Measurements from ENCODE around the gene ADAMTS12. TPM values are rescaled to one million over a fixed set of nuclear protein-coding genes. Genes with fewer than 3 reads are reported as not detected.

Gene ADAMTS12
- total RNA-seq, 3 donors from 2014 or later (not counting 1 experiment from before 2014, with no cell fraction given), result not detected

- WGBS (ENCODE audit: insufficient coverage), result 91% methylated on average over 3 of the region's 3 CpGs
- H3K27ac ChIP-seq (ENCODE audit: low read length), result no peak overlapping the region
- no peaks in the 10 kb centered on the region for H3K4me1 ChIP-seq (ENCODE audit: control insufficient read depth, insufficient read depth, low read length)
- H3K4me3 Mint-ChIP-seq, result no peak overlapping the region
- H3K27me3 ChIP-seq (ENCODE audit: control insufficient read depth, insufficient read depth, low read length), result no peaks in the 10 kb centered on the region
- H3K9me3 ChIP-seq (ENCODE audit: control insufficient read depth, insufficient read depth, low read length), result no peaks in the 10 kb centered on the region
- no peak for ATAC-seq
- H3K9me3 Mint-ChIP-seq, result no peaks in the 10 kb centered on the region
- DNase-seq, result no peak
- H3K36me3 ChIP-seq (ENCODE audit: control insufficient read depth, insufficient read depth, low read length), result no peaks in the 10 kb centered on the region
- no peak for TF ChIP-seq CTCF (IDR thresholded peaks at IDR 0.05)
- intact Hi-C loops (cut with micrococcal nuclease), result no loop called here
- H3K27me3 Mint-ChIP-seq (ENCODE audit: low read depth in 2 of 2), result no peaks in the 10 kb centered on the region
- no peak overlapping the region for H3K27ac Mint-ChIP-seq
- H3K4me1 Mint-ChIP-seq, result no peaks in the 10 kb centered on the region
- H3K36me3 Mint-ChIP-seq, result no peaks in the 10 kb centered on the region
- no peak overlapping the region for H3K4me3 ChIP-seq (ENCODE audit: low read length)
Measured at GRCh38 chr5:33614039-33614438, 277.8 kb downstream of the ADAMTS12 start.

GRCh38 chr5:33612386-33612785, 279.4 kb downstream of the ADAMTS12 start:
- H3K4me1 Mint-ChIP-seq, result no peaks in the 10 kb centered on the region
- Histone ChIP-seq H3K36me3 (ENCODE audit: control insufficient read depth, insufficient read depth, low read length) (no peaks in the 10 kb centered on the region), H3K27ac (ENCODE audit: low read length) (no peak overlapping the region), H3K27me3 (ENCODE audit: control insufficient read depth, insufficient read depth, low read length) (no peaks in the 10 kb centered on the region), H3K4me1 (ENCODE audit: control insufficient read depth, insufficient read depth, low read length) (no peaks in the 10 kb centered on the region), H3K4me3 (ENCODE audit: low read length) (no peak overlapping the region), H3K9me3 (ENCODE audit: control insufficient read depth, insufficient read depth, low read length) (no peaks in the 10 kb centered on the region)
- H3K27me3 Mint-ChIP-seq (ENCODE audit: low read depth in 2 of 2), result no peaks in the 10 kb centered on the region
- no CpG with 5 or more reads among the region's 1 CpG for WGBS (ENCODE audit: insufficient coverage)
- no peak for ATAC-seq
- H3K4me3 Mint-ChIP-seq, result no peak overlapping the region
- DNase-seq, result no peak
- no peaks in the 10 kb centered on the region for H3K9me3 Mint-ChIP-seq
- intact Hi-C loops (cut with micrococcal nuclease), result no loop called here
- H3K27ac Mint-ChIP-seq, result no peak overlapping the region
- H3K36me3 Mint-ChIP-seq, result no peaks in the 10 kb centered on the region
- no peak for TF ChIP-seq CTCF (IDR thresholded peaks at IDR 0.05)

- Histone ChIP-seq H3K27me3 (ENCODE audit: control insufficient read depth, insufficient read depth, low read length) (no peaks in the 10 kb centered on the region), H3K9me3 (ENCODE audit: control insufficient read depth, insufficient read depth, low read length) (no peaks in the 10 kb centered on the region), H3K36me3 (ENCODE audit: control insufficient read depth, insufficient read depth, low read length) (no peaks in the 10 kb centered on the region), H3K27ac (ENCODE audit: low read length) (no peak overlapping the region), H3K4me3 (ENCODE audit: low read length) (no peak overlapping the region), H3K4me1 (ENCODE audit: control insufficient read depth, insufficient read depth, low read length) (no peaks in the 10 kb centered on the region)
- Mint-ChIP-seq H3K9me3 (no peaks in the 10 kb centered on the region), H3K27ac (no peak overlapping the region), H3K36me3 (no peaks in the 10 kb centered on the region), H3K4me1 (no peaks in the 10 kb centered on the region), H3K4me3 (no peak overlapping the region), H3K27me3 (ENCODE audit: low read depth in 2 of 2) (no peaks in the 10 kb centered on the region)
- intact Hi-C loops (cut with micrococcal nuclease), result no loop called here
- DNase-seq (no peak), ATAC-seq (no peak)
- 90% methylated on average over 1 of the region's 1 CpG for WGBS (ENCODE audit: insufficient coverage)
- no peak for TF ChIP-seq CTCF (IDR thresholded peaks at IDR 0.05)
Measured at GRCh38 chr5:33611877-33612276, 279.9 kb downstream of the ADAMTS12 start.

GRCh38 chr5:33608344-33609041, 283.3 kb downstream of the ADAMTS12 start:
- H3K4me3 Mint-ChIP-seq, result no peak overlapping the region
- DNase-seq, result no peak
- Histone ChIP-seq H3K4me3 (ENCODE audit: low read length) (no peak overlapping the region), H3K9me3 (ENCODE audit: control insufficient read depth, insufficient read depth, low read length) (no peaks in the 10 kb centered on the region), H3K4me1 (ENCODE audit: control insufficient read depth, insufficient read depth, low read length) (no peaks in the 10 kb centered on the region), H3K36me3 (ENCODE audit: control insufficient read depth, insufficient read depth, low read length) (no peaks in the 10 kb centered on the region), H3K27ac (ENCODE audit: low read length) (no peak overlapping the region), H3K27me3 (ENCODE audit: control insufficient read depth, insufficient read depth, low read length) (no peaks in the 10 kb centered on the region)
- H3K36me3 Mint-ChIP-seq, result no peaks in the 10 kb centered on the region
- no peaks in the 10 kb centered on the region for H3K4me1 Mint-ChIP-seq
- intact Hi-C loops (cut with micrococcal nuclease), result no loop called here
- no peaks in the 10 kb centered on the region for H3K9me3 Mint-ChIP-seq
- peaks cover 0 to 2% of the 10 kb centered on the region in 2 donors for H3K27me3 Mint-ChIP-seq (ENCODE audit: low read depth in 2 of 2)
- WGBS (ENCODE audit: insufficient coverage), result 68% methylated on average over 5 of the region's 8 CpGs
- ATAC-seq, result no peak
- H3K27ac Mint-ChIP-seq, result no peak overlapping the region
- no peak for TF ChIP-seq CTCF (IDR thresholded peaks at IDR 0.05)
